Keratinocyte (primary cell): Measurements from ENCODE around the gene SDHAF4. TPM values are rescaled to one million over a fixed set of nuclear protein-coding genes. Genes with fewer than 3 reads are reported as not detected.

Experiments
- DNase-seq: peaks from one replicate; pipeline ENCODE4 v3.0.0-alpha.2; 2011; ENCODE audit warnings: low read depth, missing footprints, low spot score
- FAIRE-seq: peaks from 2 replicates; lab custom pipeline; 2011; peaks lifted over from hg19 to GRCh38; lab: Jason Lieb, UNC
- H2AFZ ChIP-seq: 2 replicates; pipeline ENCODE4 v1.6.0; 2012; ENCODE audit warnings: low read length, control low read depth, inconsistent platforms; ENCODE audit not compliant: control insufficient read depth
- H3K27ac ChIP-seq: 2 replicates; pipeline ENCODE4 v1.5.1; 2011; ENCODE audit warnings: low read length; ENCODE audit not compliant: control insufficient read depth, insufficient read depth
- H3K27me3 ChIP-seq: 3 replicates; pipeline ENCODE4 v1.6.0; 2011; ENCODE audit warnings: low read length; ENCODE audit not compliant: control insufficient read depth, insufficient read depth; ENCODE audit errors: extremely low read depth
- H3K36me3 ChIP-seq, 2 experiments: 2 replicates in 1 of 2; 3 replicates in 1 of 2; pipeline ENCODE4 v1.5.1; 2011; ENCODE audit warnings: low read length in 2 of 2, mild to moderate bottlenecking in 1 of 2; ENCODE audit not compliant: control insufficient read depth in 2 of 2, insufficient read depth in 2 of 2; ENCODE audit errors: extremely low read depth in 1 of 2
- H3K4me1 ChIP-seq: 3 replicates; pipeline ENCODE4 v1.5.1; 2011; ENCODE audit warnings: low read length; ENCODE audit not compliant: control insufficient read depth, insufficient read depth; ENCODE audit errors: extremely low read depth
- H3K4me2 ChIP-seq: 3 replicates; pipeline ENCODE4 v1.6.0; 2011; ENCODE audit warnings: low read depth, low read length; ENCODE audit not compliant: control insufficient read depth, insufficient read depth; ENCODE audit errors: extremely low read depth
- H3K4me3 ChIP-seq, 3 experiments: fragments of 200-600 bp in 1 of 3; sonication (generic) in 1 of 3; 2 replicates in 2 of 3; 3 replicates in 1 of 3; pipeline ENCODE4 v1.5.1; 2011 to 2016; ENCODE audit warnings: low read length in 3 of 3, mild to moderate bottlenecking in 3 of 3, control low read depth in 2 of 3, inconsistent platforms in 1 of 3, low read depth in 1 of 3, mixed read lengths in 1 of 3, mixed run types in 1 of 3, moderate library complexity in 1 of 3; ENCODE audit not compliant: control insufficient read depth in 2 of 3, insufficient read depth in 2 of 3; ENCODE audit errors: extremely low read depth in 1 of 3
- H3K79me2 ChIP-seq: 2 replicates; pipeline ENCODE4 v1.6.0; 2012; ENCODE audit warnings: low read length; ENCODE audit not compliant: control insufficient read depth, insufficient read depth
- H3K9ac ChIP-seq: 3 replicates; pipeline ENCODE4 v1.6.0; 2011; ENCODE audit warnings: low read length; ENCODE audit not compliant: control insufficient read depth, insufficient read depth; ENCODE audit errors: extremely low read depth
- H3K9me1 ChIP-seq: 3 replicates; pipeline ENCODE4 v1.6.0; 2011; ENCODE audit warnings: low read length; ENCODE audit not compliant: control insufficient read depth, insufficient read depth; ENCODE audit errors: extremely low read depth
- H3K9me3 ChIP-seq: 2 replicates; pipeline ENCODE4 v1.5.1; 2012; ENCODE audit warnings: low read depth, low read length; ENCODE audit not compliant: control insufficient read depth
- H4K20me1 ChIP-seq: 3 replicates; pipeline ENCODE4 v1.6.0; 2011; ENCODE audit warnings: low read length; ENCODE audit not compliant: control insufficient read depth, insufficient read depth; ENCODE audit errors: extremely low read depth
- CTCF ChIP-seq, 3 experiments: IDR thresholded peaks in 1 of 3; conservative IDR thresholded peaks in 1 of 3; optimal IDR thresholded peaks in 1 of 3; 2 replicates in 2 of 3; 3 replicates in 1 of 3; pipeline versions ENCODE3 to v1.5.1; 2011; ENCODE audit warnings: low read length in 3 of 3, mild to moderate bottlenecking in 3 of 3, moderate library complexity in 2 of 3, control low read depth in 1 of 3, inconsistent platforms in 1 of 3; ENCODE audit not compliant: insufficient read depth in 2 of 3; ENCODE audit errors: extremely low read depth in 1 of 3
- EZH2 ChIP-seq: IDR thresholded peaks from one replicate; pipeline ENCODE4 v1.6.1; 2012; ENCODE audit warnings: inconsistent platforms, mild to moderate bottlenecking, low read length, moderate library complexity
- dilution Hi-C: fragments of 300-500 bp; cut with MboI; formaldehyde crosslinking; loops from one replicate; pipeline ENCODE4 v1.7.0; 2020; ENCODE audit warnings: low sequenced_read_pairs; ENCODE audit not compliant: extremely low pct_ligation_motif_present
- polyA plus RNA-seq, 5 experiments: library from polyadenylated mRNA; depleted of rRNA in 3 of 5; stranded (reverse) in 3 of 5; stranded (forward) in 1 of 5; unstranded in 1 of 5; fragments of >200 nt; gene quantifications; 1 replicate in 1 of 5; 2 replicates in 3 of 5; 3 replicates in 1 of 5; pipeline versions ENCODE4 v1.2.1 to v1.2.3, GENCODE V29; 2011 to 2012; ENCODE audit warnings: missing spikeins in 2 of 5, low read depth in 1 of 5, low replicate concordance in 1 of 5

SDHAF4 gene
- polyA plus RNA-seq, 1 donor (not counting 4 experiments of a cell fraction or from before 2014, with no cell fraction given) = 12.7 TPM

- FAIRE-seq (no peak), DNase-seq (no peak)
- no peak overlapping the region for H2AFZ ChIP-seq
- no peaks in the 10 kb centered on the region for H3K36me3 ChIP-seq
- no peaks in the 10 kb centered on the region for H3K79me2 ChIP-seq
- TF ChIP-seq CTCF (optimal IDR thresholded peaks at IDR 0.05 in 1 of 3, IDR thresholded peaks at IDR 0.05 in 1 of 3, conservative IDR thresholded peaks at IDR 0.05 in 1 of 3; ENCODE audit: extremely low read depth in 1 of 3, insufficient read depth in 2 of 3, low read length in 3 of 3) = no peak
- no peak for TF ChIP-seq EZH2
- H4K20me1 ChIP-seq = no peaks in the 10 kb centered on the region
- H3K27ac ChIP-seq = no peak overlapping the region
- dilution Hi-C loops = no loop called here
- H3K4me3 ChIP-seq = no peak overlapping the region
- no peak overlapping the region for H3K9ac ChIP-seq
- no peaks in the 10 kb centered on the region for H3K4me1 ChIP-seq
- no peaks in the 10 kb centered on the region for H3K9me1 ChIP-seq
- H3K27me3 ChIP-seq = no peaks in the 10 kb centered on the region
- H3K9me3 ChIP-seq = no peaks in the 10 kb centered on the region
- H3K4me2 ChIP-seq = no peak overlapping the region
Observed at GRCh38 chr6:70622461-70622860, 55.7 kb downstream of the SDHAF4 start.

GRCh38 chr6:70625436-70625835 lies 58.7 kb downstream of the SDHAF4 start:
- Histone ChIP-seq H3K4me2 (no peak overlapping the region), H3K4me1 (no peaks in the 10 kb centered on the region), H3K79me2 (no peaks in the 10 kb centered on the region), H3K9ac (no peak overlapping the region), H2AFZ (no peak overlapping the region), H3K9me3 (no peaks in the 10 kb centered on the region), H4K20me1 (no peaks in the 10 kb centered on the region), H3K36me3 (no peaks in the 10 kb centered on the region), H3K27me3 (no peaks in the 10 kb centered on the region), H3K27ac (no peak overlapping the region), H3K9me1 (no peaks in the 10 kb centered on the region), H3K4me3 (no peak overlapping the region)
- DNase-seq = no peak
- FAIRE-seq = no peak
- dilution Hi-C loops = no loop called here
- no peak for TF ChIP-seq CTCF (optimal IDR thresholded peaks at IDR 0.05 in 1 of 3, IDR thresholded peaks at IDR 0.05 in 1 of 3, conservative IDR thresholded peaks at IDR 0.05 in 1 of 3; ENCODE audit: extremely low read depth in 1 of 3, insufficient read depth in 2 of 3, low read length in 3 of 3)
- no peak for TF ChIP-seq EZH2
